ENCODE data around the gene USP24. TPM values are rescaled to one million over a fixed set of nuclear protein-coding genes. Genes with fewer than 3 reads are reported as not detected.

The USP24 gene
- total RNA-seq, 1 experiment from 2014 or later = 38.5 TPM

DNA sequence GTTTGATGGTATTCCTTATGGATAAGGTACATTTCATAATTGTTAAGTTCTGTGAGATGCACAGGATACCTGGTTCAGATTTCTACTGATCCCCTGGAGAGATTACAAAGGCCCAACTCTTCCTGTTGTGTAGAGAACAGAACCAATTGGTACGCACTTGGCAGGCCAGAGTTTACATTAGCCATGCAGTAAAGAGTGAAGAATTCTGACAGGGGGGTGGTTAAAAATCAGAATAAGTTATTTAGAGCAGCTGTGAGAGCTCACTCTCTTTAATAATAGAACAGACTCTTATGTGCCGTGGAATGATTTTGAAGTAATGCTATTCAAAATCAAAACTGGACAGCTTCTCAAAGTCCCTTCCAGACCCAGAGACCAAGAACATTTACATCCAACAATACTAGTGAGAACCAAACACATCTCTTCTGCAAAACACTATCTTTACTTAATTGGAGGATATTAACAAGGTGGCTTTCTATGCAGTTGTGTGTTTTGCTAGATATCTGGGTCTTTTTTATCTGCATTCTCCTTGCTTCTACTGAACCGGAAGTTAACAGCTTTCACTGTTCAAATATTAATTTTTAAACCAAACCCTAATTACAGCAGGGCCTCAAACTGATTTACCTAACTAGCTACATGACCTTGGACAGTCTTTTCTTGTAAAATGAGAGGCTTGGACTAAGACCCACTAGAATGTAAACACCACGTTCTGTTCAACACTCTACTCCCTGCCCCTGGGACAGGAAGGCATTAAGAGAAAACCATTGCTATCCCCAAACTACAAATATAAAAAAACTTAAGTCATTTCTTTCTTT lies 4.0 kb downstream of the USP24 start:
- TF ChIP-seq EZH2phosphoT487 (IDR thresholded peaks at IDR 0.05; ENCODE audit: borderline replicate concordance, low read length) (no peak), EZH2 (IDR thresholded peaks at IDR 0.05; ENCODE audit: low read length, unreplicated experiment) (no peak)
- TF ChIP-seq, protein P1, sequence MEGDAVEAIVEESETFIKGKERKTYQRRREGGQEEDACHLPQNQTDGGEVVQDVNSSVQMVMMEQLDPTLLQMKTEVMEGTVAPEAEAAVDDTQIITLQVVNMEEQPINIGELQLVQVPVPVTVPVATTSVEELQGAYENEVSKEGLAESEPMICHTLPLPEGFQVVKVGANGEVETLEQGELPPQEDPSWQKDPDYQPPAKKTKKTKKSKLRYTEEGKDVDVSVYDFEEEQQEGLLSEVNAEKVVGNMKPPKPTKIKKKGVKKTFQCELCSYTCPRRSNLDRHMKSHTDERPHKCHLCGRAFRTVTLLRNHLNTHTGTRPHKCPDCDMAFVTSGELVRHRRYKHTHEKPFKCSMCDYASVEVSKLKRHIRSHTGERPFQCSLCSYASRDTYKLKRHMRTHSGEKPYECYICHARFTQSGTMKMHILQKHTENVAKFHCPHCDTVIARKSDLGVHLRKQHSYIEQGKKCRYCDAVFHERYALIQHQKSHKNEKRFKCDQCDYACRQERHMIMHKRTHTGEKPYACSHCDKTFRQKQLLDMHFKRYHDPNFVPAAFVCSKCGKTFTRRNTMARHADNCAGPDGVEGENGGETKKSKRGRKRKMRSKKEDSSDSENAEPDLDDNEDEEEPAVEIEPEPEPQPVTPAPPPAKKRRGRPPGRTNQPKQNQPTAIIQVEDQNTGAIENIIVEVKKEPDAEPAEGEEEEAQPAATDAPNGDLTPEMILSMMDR (conservative IDR thresholded peaks at IDR 0.05; ENCODE audit: low read depth, low read length) = no peak
- Histone ChIP-seq H3K9me3 (ENCODE audit: low read length) (no peaks in the 10 kb centered on the region), H4K20me1 (ENCODE audit: low read length) (peaks cover 37% of the 10 kb centered on the region), H2AFZ (ENCODE audit: low read length) (no peak overlapping the region), H3K36me3 (ENCODE audit: low read depth, low read length) (peaks cover 1% of the 10 kb centered on the region; the same call in 1 of the 2 replicates), H3F3A (ENCODE audit: low read length, unreplicated experiment) (no peaks in the 10 kb centered on the region), H3K27ac (ENCODE audit: low read length) (no peak overlapping the region), H3K4me1 (ENCODE audit: insufficient read depth, low read length) (peaks cover 24% of the 10 kb centered on the region), H3K79me2 (ENCODE audit: low read length) (peaks cover 98% of the 10 kb centered on the region), H3K4me3 (ENCODE audit: low read length) (peak overlapping the region; percentile 95; the same call in 1 of the 2 replicates), H3K27me3 (ENCODE audit: low read length) (no peaks in the 10 kb centered on the region), H3K9ac (ENCODE audit: low read length) (no peak overlapping the region), H3K9me2 (replicated peaks; ENCODE audit: low read length) (no peaks in the 10 kb centered on the region), H3K4me2 (ENCODE audit: low read length) (peak overlapping the region; percentile 86)
- intact Hi-C loops (cut with micrococcal nuclease) = loop anchor here (10.0 kb wide), 1 partner anchor 1434 kb away; the partner anchor contains the start of gene PRKAA2
- BruUV-seq (replicated peaks) = no TSS peak
- ChIA-PET CTCF (no interaction called here), POLR2A (ENCODE audit: unreplicated experiment) (no interaction called here)
- ATAC-seq (no peak), DNase-seq (no peak)

DNA sequence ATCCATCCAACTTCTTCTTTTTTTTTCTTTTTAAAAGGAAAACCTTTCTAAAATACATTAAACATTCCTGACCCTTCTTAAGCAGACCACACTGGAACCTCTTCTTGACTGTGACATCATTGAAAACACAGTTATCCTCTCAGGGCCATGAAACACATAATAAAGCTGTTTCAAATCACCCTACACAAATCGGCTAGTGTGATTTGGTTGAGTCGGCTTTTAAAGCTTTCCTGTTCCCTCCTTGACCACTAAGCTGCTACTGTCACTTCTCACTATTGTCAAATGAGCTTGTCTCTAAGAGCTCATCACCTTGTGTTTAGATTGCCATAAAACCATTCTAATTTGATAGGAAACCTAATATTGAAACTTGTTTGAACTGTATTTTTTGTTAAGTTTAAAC lies 5.9 kb downstream of the USP24 start:
- H3K4me1 ChIP-seq (ENCODE audit: insufficient read depth, low read length) = peaks cover 31% of the 10 kb centered on the region
- H3K9me3 ChIP-seq (ENCODE audit: low read length) = no peaks in the 10 kb centered on the region
- DNase-seq (no peak), ATAC-seq (no peak)
- no TSS peak for BruUV-seq (replicated peaks)
- no peak for TF ChIP-seq EZH2 (IDR thresholded peaks at IDR 0.05; ENCODE audit: low read length, unreplicated experiment)
- TF ChIP-seq, protein P1 (conservative IDR thresholded peaks at IDR 0.05; ENCODE audit: low read depth, low read length) = no peak
- no peak for TF ChIP-seq EZH2phosphoT487 (IDR thresholded peaks at IDR 0.05; ENCODE audit: borderline replicate concordance, low read length)
- peaks cover 54% of the 10 kb centered on the region for H4K20me1 ChIP-seq (ENCODE audit: low read length)
- H2AFZ ChIP-seq (ENCODE audit: low read length) = no peak overlapping the region
- no peak overlapping the region for H3K9ac ChIP-seq (ENCODE audit: low read length)
- CTCF ChIA-PET = no interaction called here
- H3K4me2 ChIP-seq (ENCODE audit: low read length) = no peak overlapping the region
- H3F3A ChIP-seq (ENCODE audit: low read length, unreplicated experiment) = no peaks in the 10 kb centered on the region
- no peaks in the 10 kb centered on the region for H3K9me2 ChIP-seq (replicated peaks; ENCODE audit: low read length)
- intact Hi-C loops (cut with micrococcal nuclease) = no loop called here
- peaks cover 100% of the 10 kb centered on the region for H3K79me2 ChIP-seq (ENCODE audit: low read length)
- H3K27ac ChIP-seq (ENCODE audit: low read length) = no peak overlapping the region
- POLR2A ChIA-PET (ENCODE audit: unreplicated experiment) = interaction anchor here (0.5 kb wide), 1 partner anchor 15 kb away, joined by 4 read pairs; no protein-coding TSS in a partner anchor
- no peak overlapping the region for H3K4me3 ChIP-seq (ENCODE audit: low read length)
- H3K27me3 ChIP-seq (ENCODE audit: low read length) = no peaks in the 10 kb centered on the region
- peaks cover 3% of the 10 kb centered on the region; the same call in 1 of the 2 replicates for H3K36me3 ChIP-seq (ENCODE audit: low read depth, low read length)

DNA sequence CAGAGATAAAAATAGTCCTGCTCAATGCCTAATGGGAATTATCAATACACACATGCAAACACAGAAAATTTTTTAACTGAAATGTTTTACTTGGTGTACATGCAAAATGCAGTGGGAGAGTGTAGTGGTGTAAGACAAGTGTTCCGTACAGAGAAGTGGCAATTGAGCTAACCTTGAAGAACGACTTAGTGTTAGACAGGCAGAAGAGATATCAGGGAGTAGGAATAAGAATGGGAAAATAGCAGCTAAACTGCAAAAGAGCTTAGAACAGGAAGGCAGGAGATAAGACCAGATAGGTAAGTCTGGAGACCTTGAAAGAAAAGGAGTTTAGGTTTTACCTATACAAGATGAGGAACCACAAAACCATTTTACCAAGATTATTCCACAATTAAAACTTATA lies 9.0 kb downstream of the USP24 start:
- H3F3A ChIP-seq (ENCODE audit: low read length, unreplicated experiment) = no peaks in the 10 kb centered on the region
- TF ChIP-seq, protein P1 (conservative IDR thresholded peaks at IDR 0.05; ENCODE audit: low read depth, low read length) = no peak
- no peak for TF ChIP-seq EZH2 (IDR thresholded peaks at IDR 0.05; ENCODE audit: low read length, unreplicated experiment)
- no peaks in the 10 kb centered on the region for H3K9me2 ChIP-seq (replicated peaks; ENCODE audit: low read length)
- intact Hi-C loops (cut with micrococcal nuclease) = no loop called here
- no peak overlapping the region for H2AFZ ChIP-seq (ENCODE audit: low read length)
- ChIA-PET POLR2A (ENCODE audit: unreplicated experiment) (interaction anchor here (0.6 kb wide), 1 partner anchor 9 kb away, joined by 8 read pairs; the partner anchor contains the start of gene USP24), CTCF (no interaction called here)
- H3K36me3 ChIP-seq (ENCODE audit: low read depth, low read length) = peaks cover 3% of the 10 kb centered on the region; the same call in 1 of the 2 replicates
- no peaks in the 10 kb centered on the region for H3K9me3 ChIP-seq (ENCODE audit: low read length)
- peaks cover 41% of the 10 kb centered on the region for H4K20me1 ChIP-seq (ENCODE audit: low read length)
- H3K9ac ChIP-seq (ENCODE audit: low read length) = no peak overlapping the region
- no peaks in the 10 kb centered on the region for H3K27me3 ChIP-seq (ENCODE audit: low read length)
- no TSS peak for BruUV-seq (replicated peaks)
- no peak overlapping the region for H3K27ac ChIP-seq (ENCODE audit: low read length)
- ATAC-seq = no peak
- H3K79me2 ChIP-seq (ENCODE audit: low read length) = peaks cover 97% of the 10 kb centered on the region
- no peak overlapping the region for H3K4me2 ChIP-seq (ENCODE audit: low read length)
- H3K4me1 ChIP-seq (ENCODE audit: insufficient read depth, low read length) = peaks cover 17% of the 10 kb centered on the region
- no peak for DNase-seq
- no peak overlapping the region for H3K4me3 ChIP-seq (ENCODE audit: low read length)

Data from PC-3 (cell line).